Activated naive CD4-positive, alpha-beta T cell treated with anti-CD3 and anti-CD28 coated beads, Interleukin-2, amount 50 U/mL, for 24 hours (primary cell): ENCODE data around the gene ZNF808.
"Not testable (repeated sequence)": the region's sequence is repeated elsewhere in the genome, so short reads cannot be mapped to it uniquely, and the experiment has no call there.

Experiments
- H3K27ac Mint-ChIP-seq: one replicate; pipeline ENCODE4 v1.8.0; 2021; ENCODE audit warnings: mild to moderate bottlenecking, mixed read lengths
- H3K27me3 Mint-ChIP-seq: one replicate; pipeline ENCODE4 v1.8.0; 2021; ENCODE audit warnings: mixed read lengths
- H3K36me3 Mint-ChIP-seq: one replicate; pipeline ENCODE4 v1.8.0; 2021; ENCODE audit warnings: mixed read lengths
- H3K4me1 Mint-ChIP-seq: one replicate; pipeline ENCODE4 v1.8.0; 2021; ENCODE audit warnings: mixed read lengths
- H3K4me3 Mint-ChIP-seq: one replicate; pipeline ENCODE4 v1.8.0; 2021; ENCODE audit warnings: mild to moderate bottlenecking, mixed read lengths
- H3K9me3 Mint-ChIP-seq: one replicate; pipeline ENCODE4 v1.8.0; 2021; ENCODE audit warnings: mixed read lengths

The ZNF808 gene

DNA sequence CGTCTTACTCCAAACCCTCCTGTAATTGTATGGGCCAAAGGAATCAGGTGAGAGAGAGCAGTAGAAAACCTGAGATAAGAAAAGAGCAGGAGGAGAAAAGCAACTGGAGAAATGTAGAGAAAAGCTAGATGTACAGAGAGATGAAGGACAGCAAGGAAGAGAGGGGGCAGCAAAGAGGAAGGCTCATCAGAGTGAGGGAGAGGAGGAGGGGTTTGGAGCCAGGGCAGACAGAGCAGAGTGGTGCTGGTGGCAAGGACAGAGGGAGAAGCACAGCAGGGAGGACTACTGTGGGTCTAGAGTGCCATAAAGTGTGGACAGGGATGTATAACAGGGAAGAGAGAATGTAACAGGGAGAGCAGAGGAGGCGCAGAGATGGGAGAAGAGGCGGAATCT lies 74.5 kb downstream of the ZNF808 start:
- H3K4me1 Mint-ChIP-seq, result peaks cover 28% of the 10 kb centered on the region
- H3K9me3 Mint-ChIP-seq, H3K27me3 Mint-ChIP-seq: not testable (repeated sequence)
- peaks cover 34% of the 10 kb centered on the region for H3K36me3 Mint-ChIP-seq
- H3K4me3 Mint-ChIP-seq, result peak overlapping the region; percentile 90
- peak overlapping the region; percentile 48 for H3K27ac Mint-ChIP-seq

DNA sequence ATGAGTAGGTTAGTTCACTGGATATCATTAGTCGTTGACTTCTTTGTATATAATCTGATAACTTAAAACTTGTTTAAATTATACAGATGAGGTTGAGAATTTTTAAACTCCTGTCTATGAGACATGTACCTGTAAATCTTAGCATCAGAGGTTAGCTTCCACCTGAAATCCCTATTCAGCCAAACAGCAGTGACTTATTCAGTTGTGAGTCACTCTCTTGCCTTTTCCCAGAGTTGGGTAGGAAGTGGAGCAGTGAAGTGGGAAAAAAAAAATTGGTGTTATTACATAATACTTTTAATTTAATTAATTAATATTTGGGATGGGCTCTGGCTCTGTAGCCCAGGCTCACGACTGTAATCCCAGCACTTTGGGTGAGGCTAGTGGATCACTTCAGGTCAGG lies 75.5 kb downstream of the ZNF808 start:
- Mint-ChIP-seq H3K27me3 (no peaks in the 10 kb centered on the region), H3K4me1 (peaks cover 28% of the 10 kb centered on the region), H3K36me3 (peaks cover 31% of the 10 kb centered on the region), H3K9me3 (peaks cover 4% of the 10 kb centered on the region), H3K4me3 (peak overlapping the region; percentile 90), H3K27ac (no peak overlapping the region)

DNA sequence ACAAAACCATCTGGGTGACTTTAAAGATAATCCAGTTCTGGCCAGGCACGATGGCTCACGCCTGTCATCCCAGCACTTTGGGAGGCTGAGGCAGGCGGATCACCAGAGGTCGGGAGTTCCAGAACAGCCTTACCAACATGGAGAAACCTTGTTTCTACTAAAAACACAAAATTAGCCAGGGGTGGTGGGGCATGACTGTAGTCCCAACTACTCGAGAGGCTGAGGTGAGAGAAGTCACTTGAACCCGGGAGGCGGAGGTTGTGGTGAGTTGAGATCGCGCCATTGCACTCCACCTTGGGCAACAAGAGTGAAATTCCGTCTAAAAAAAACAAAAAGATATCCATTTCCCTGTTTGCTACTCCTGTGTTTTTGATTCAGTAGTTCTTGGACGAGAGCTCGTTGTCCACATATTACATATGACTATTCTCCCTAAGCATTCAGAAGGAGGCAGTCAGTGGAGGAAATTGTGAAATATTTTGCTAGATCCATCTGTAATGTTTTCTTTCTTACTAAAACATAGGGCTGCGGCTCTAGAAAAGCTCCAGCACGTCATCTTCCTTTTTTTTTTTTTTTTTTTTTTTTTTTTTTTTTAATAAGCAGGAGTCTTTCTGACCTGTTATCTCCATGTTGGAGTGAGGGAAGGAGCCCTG lies 76.2 kb downstream of the ZNF808 start:
- no peak overlapping the region for H3K27ac Mint-ChIP-seq

More for the DNA sequence above, 76.2 kb downstream of the ZNF808 start:
- H3K4me3 Mint-ChIP-seq, result no peak overlapping the region
- peaks cover 4% of the 10 kb centered on the region for H3K9me3 Mint-ChIP-seq
- no peaks in the 10 kb centered on the region for H3K27me3 Mint-ChIP-seq
- H3K36me3 Mint-ChIP-seq, result peaks cover 34% of the 10 kb centered on the region
- peaks cover 28% of the 10 kb centered on the region for H3K4me1 Mint-ChIP-seq
